T-helper 22 cell (primary cell): Measurements from ENCODE around the gene LRRC66.

Experiments
- DNase-seq: peaks from one replicate; pipeline ENCODE4 v3.0.0-alpha.2; 2020; ENCODE audit warnings: low read depth

Gene LRRC66

DNA sequence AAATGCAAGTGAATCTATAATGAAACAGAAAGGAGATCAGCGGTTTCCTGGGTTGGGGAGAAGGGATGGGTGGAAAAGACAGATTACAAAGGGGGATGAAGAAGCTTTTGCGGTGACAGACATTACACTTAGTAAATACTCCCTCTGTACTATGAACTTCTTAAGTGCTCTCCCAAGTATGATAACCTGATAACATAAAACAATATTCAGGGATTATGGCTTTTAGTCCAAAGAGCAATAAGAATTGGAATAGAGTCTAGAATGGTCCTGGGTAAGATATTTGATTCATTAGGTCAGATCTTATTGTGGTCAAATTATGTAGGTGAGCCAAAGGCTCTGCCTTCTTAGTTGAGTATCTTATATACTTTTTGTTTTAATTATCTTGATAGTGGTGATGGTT, 9.2 kb downstream of the LRRC66 start:
- DNase-seq, result no peak

- no peak for DNase-seq
Observed at GRCh38 chr4:52006887-52007286, 13.3 kb downstream of the LRRC66 start.

DNA sequence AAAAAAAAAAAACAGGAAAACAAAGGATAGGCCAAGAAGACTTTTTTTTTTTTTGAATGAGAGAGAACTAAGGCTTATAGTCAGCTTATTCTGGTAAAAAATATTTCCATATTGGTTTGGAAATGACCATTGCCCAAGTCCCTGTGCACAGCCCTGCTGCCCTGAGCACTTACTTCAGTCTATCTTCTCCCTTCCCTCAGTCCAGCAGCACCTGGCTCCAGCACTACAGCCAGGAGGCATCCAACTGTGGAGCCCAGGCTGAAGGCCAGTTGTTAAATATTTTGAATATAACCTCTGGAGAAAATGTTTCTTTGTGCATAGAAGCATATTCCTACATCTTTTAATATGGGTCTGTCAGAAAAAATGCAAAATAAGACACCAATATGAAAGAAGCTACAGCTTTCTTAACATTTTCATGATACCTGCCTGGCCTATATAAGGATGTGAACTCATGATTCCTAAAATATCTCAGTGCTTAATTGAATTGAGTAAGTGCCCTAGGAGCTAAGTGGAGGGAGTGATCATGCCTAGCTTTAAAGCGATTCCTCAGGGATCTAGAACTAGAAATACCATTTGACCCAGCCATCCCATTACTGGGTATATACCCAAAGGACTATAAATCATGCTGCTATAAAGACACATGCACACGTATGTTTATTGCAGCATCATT, 14.4 kb downstream of the LRRC66 start:
- DNase-seq, result no peak

GRCh38 chr4:52004414-52004813, 15.7 kb downstream of the LRRC66 start:
- DNase-seq, result no peak

DNA sequence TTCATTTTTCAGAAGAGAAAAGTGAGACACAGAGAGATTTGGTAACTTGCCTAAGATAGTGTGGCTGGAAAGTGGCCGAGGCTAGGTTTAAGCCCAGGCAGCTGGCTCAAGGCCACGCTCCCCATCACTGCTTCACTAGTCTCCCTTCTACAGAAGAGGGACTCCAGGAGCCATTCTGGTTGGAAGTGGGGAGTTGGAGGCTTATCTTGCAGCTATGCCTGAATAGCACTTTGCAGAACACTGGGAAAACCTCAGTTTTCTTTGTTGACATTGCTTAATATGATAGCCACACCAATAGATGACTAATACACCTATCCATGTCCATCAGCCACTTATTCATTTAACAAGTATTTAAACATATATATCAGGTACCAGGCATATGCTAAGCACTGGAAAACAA, 18.5 kb downstream of the LRRC66 start:
- no peak for DNase-seq

DNA sequence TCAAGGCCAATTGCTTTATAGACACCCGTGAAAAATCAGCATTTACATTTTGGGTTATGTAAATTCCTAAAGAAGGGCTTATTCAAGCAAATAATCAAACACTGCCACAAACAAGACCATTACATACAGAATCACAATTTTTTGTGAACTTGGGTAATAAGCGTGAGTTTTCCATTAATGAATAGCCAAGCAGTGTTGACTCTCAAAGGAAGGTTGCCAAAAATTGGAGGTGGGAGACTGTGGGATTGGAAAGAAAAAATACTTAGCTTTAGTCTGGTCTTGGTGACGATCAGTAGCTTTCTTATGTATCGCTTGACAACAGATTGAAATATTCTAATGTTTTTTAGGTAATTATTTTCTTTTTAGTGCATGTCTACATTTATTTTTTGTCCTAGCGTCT, 20.9 kb downstream of the LRRC66 start:
- DNase-seq, result no peak

GRCh38 chr4:51998837-51999236, 21.3 kb downstream of the LRRC66 start:
- DNase-seq, result no peak

- no peak for DNase-seq
Observed at GRCh38 chr4:51997647-51998046, 22.5 kb downstream of the LRRC66 start.

- no peak for DNase-seq
Observed at GRCh38 chr4:51995647-51996220, 24.4 kb downstream of the LRRC66 start.

- DNase-seq, result no peak
Observed at GRCh38 chr4:51965862-51966261, 54.3 kb downstream of the LRRC66 start.

GRCh38 chr4:51963841-51964517, 56.2 kb downstream of the LRRC66 start:
- no peak for DNase-seq

DNA sequence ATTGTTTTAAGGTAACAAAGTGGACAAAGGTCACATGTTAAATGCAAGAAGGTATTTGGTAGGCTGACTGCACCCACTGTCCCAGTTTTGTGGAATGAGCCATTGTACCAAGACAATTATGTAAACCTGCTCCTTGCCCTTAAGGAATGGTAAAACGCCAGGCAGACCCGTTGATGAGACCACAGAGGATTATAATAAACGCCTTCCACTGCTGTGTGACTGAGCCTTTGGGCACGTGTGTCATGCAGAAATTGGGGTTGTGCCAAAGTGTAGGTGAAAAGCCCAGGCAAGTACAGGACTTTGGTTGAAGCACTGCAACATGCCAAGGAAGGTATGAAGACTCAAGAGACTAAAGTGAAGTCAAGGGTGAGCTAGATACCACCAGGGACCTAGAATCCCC, 59.7 kb downstream of the LRRC66 start:
- DNase-seq, result no peak

DNA sequence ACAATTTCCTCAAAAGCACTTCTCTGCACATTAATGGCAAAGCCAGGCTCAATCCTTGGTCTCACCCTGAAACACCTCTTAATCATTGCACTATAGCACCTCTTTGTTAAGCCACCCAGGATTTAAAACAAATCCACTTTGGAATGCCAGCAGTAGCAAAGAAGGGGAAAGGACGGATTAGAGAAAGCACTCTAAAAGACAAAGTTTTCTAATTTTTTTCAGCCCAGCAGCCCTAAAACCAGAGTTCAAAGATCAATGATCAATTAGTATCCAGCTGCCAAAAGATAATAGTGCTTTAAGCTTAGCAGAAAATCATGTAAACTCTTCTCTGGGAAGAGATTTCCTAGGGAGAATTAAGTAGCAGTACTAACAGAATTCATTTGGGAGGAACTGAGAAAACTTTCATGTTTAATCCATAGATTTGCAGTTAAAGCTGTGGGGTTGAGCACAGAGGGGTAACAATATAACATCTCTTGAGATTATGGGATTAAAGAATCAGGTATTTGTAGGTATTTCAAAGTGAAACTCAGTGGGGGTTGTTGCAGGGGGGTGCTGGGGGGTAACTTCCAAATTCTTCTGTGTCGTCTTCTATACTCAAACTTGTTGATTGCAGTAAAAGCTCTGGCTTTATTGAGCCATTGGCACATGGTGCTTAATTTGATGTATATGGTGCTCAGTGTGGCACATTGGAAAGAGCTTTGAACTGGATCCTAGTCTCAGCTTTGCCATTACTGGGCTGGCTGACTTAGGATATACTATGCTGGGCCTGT, 61.8 kb downstream of the LRRC66 start:
- no peak for DNase-seq
